ENCODE data around the gene CDADC1.
A peak's percentile ranks its signal among the peaks of the same experiment; 100 is the strongest.

CDADC1 gene

GRCh38 chr13:49297338-49297737 is 49.6 kb downstream of the CDADC1 start:
- no peak for DNase-seq

GRCh38 chr13:49298416-49298815 is 50.7 kb downstream of the CDADC1 start:
- DNase-seq, result no peak

- no peak for DNase-seq
These were observed 51.3 kb downstream of the CDADC1 start for GRCh38 chr13:49298903-49299605.

- no peak for DNase-seq
These were observed 52.6 kb downstream of the CDADC1 start for GRCh38 chr13:49300276-49300675.

GRCh38 chr13:49300739-49301589 is 53.2 kb downstream of the CDADC1 start:
- peak; percentile 87 for DNase-seq

GRCh38 chr13:49302222-49302621 is 54.5 kb downstream of the CDADC1 start:
- no peak for DNase-seq

- DNase-seq, result no peak
These were observed 55.1 kb downstream of the CDADC1 start for GRCh38 chr13:49302817-49303216.

- DNase-seq, result no peak
These were observed 56.0 kb downstream of the CDADC1 start for GRCh38 chr13:49303533-49304252.

GRCh38 chr13:49304356-49304755 is 56.6 kb downstream of the CDADC1 start:
- DNase-seq, result no peak

- DNase-seq, result no peak
These were observed 57.3 kb downstream of the CDADC1 start for GRCh38 chr13:49304763-49305700.

GRCh38 chr13:49305792-49306425 is 58.2 kb downstream of the CDADC1 start:
- no peak for DNase-seq

- no peak for DNase-seq
These were observed 59.6 kb downstream of the CDADC1 start for GRCh38 chr13:49307365-49307764.

GRCh38 chr13:49308097-49308875 is 60.6 kb downstream of the CDADC1 start:
- no peak for DNase-seq

- DNase-seq, result no peak
These were observed 61.2 kb downstream of the CDADC1 start for GRCh38 chr13:49308921-49309408.

- DNase-seq, result no peak
These were observed 62.5 kb downstream of the CDADC1 start for GRCh38 chr13:49310251-49310650.

GRCh38 chr13:49311816-49312215 is 64.1 kb downstream of the CDADC1 start:
- DNase-seq, result no peak

GRCh38 chr13:49314344-49314882 is 66.7 kb downstream of the CDADC1 start:
- no peak for DNase-seq

GRCh38 chr13:49315036-49315565 is 67.4 kb downstream of the CDADC1 start:
- DNase-seq, result no peak

GRCh38 chr13:49315756-49316482 is 68.2 kb downstream of the CDADC1 start:
- DNase-seq, result no peak

- DNase-seq, result no peak
These were observed 71.8 kb downstream of the CDADC1 start for GRCh38 chr13:49319551-49319950.

All from CD4-positive, alpha-beta T cell treated with Interleukin-17A for 1 hour (primary cell).